IMR-90 (cell line): ENCODE results near the gene ZFP92. TPM values are rescaled to one million over a fixed set of nuclear protein-coding genes. Genes with fewer than 3 reads are reported as not detected.

ENCODE experiments used
- ATAC-seq: fragments of 200-7000 bp; cut with Tn5 transposase; 2 replicates; pipeline ENCODE4 v1.9.1; 2020; ENCODE audit warnings: low read depth, mild to moderate bottlenecking, moderate library complexity
- BruUV-seq: library from RNA; stranded (reverse); fragments of 400-500 nt; replicated peaks from 2 replicates; lab custom pipeline; 2021; lab: Mats Ljungman, UMichigan
- CTCF ChIA-PET: fragments of 300-600 bp; formaldehyde crosslinking; extraction: SDS; loops from one replicate; lab custom pipeline; 2021; ENCODE audit warnings: antibody characterized with exemption; lab: Yijun Ruan, JAX
- POLR2A ChIA-PET: fragments of 300-600 bp; sonication (Branson Sonifier 250); formaldehyde crosslinking; loops from one replicate; lab custom pipeline; 2022; ENCODE audit warnings: antibody characterized with exemption; ENCODE audit not compliant: unreplicated experiment; lab: Charles Lee
- DNase-seq: peaks from one replicate; pipeline ENCODE4 v3.0.0; 2013
- H2AFZ ChIP-seq: replicated peaks from 2 replicates; pipeline ENCODE3; 2013; ENCODE audit warnings: low read length, mild to moderate bottlenecking; ENCODE audit not compliant: poor library complexity
- H2AK5ac ChIP-seq: 2 replicates; pipeline ENCODE4 v1.6.1; 2013; ENCODE audit warnings: low read depth, low read length, inconsistent platforms
- H2AK9ac ChIP-seq: replicated peaks from 2 replicates; pipeline ENCODE3; 2013; ENCODE audit warnings: mild to moderate bottlenecking, low read depth, low read length, moderate library complexity; ENCODE audit not compliant: poor library complexity
- H2BK120ac ChIP-seq: 2 replicates; pipeline ENCODE4 v1.6.1; 2013; ENCODE audit warnings: low read depth, low read length, inconsistent platforms
- H2BK15ac ChIP-seq: 3 replicates; pipeline ENCODE4 v1.6.1; 2013; ENCODE audit warnings: low read depth, low read length, inconsistent platforms
- H2BK20ac ChIP-seq: 2 replicates; pipeline ENCODE4 v1.6.1; 2013; ENCODE audit warnings: low read depth, mild to moderate bottlenecking, inconsistent platforms, low read length, moderate library complexity
- H2BK5ac ChIP-seq: 2 replicates; pipeline ENCODE4 v1.6.1; 2013; ENCODE audit warnings: mild to moderate bottlenecking, low read depth, low read length, inconsistent platforms; ENCODE audit not compliant: poor library complexity, severe bottlenecking
- H3K14ac ChIP-seq: replicated peaks from 2 replicates; pipeline ENCODE4 v1.6.1; 2013; ENCODE audit warnings: low read depth, low read length, inconsistent platforms
- H3K18ac ChIP-seq: 2 replicates; pipeline ENCODE4 v1.6.1; 2013; ENCODE audit warnings: low read depth, low read length, control low read depth
- H3K23ac ChIP-seq: 2 replicates; pipeline ENCODE4 v1.6.1; 2013; ENCODE audit warnings: low read depth, low read length, inconsistent platforms
- H3K27ac ChIP-seq: 2 replicates; pipeline ENCODE4 v1.5.1; 2013; ENCODE audit warnings: mild to moderate bottlenecking, control low read depth, low read length; ENCODE audit not compliant: insufficient read depth
- H3K27me3 ChIP-seq: 2 replicates; pipeline ENCODE4 v1.6.1; 2013; ENCODE audit warnings: low read length; ENCODE audit not compliant: control insufficient read depth, insufficient read depth
- H3K36me3 ChIP-seq: 2 replicates; pipeline ENCODE4 v1.6.1; 2013; ENCODE audit warnings: low read length, mixed read lengths; ENCODE audit not compliant: control insufficient read depth, insufficient read depth
- H3K4ac ChIP-seq: 2 replicates; pipeline ENCODE4 v1.6.1; 2013; ENCODE audit warnings: low read depth, low read length, inconsistent platforms
- H3K4me1 ChIP-seq: 2 replicates; pipeline ENCODE4 v1.6.1; 2013; ENCODE audit warnings: low read length, mixed read lengths; ENCODE audit not compliant: control insufficient read depth, insufficient read depth
- H3K4me2 ChIP-seq: 2 replicates; pipeline ENCODE4 v1.6.1; 2013; ENCODE audit warnings: low read depth, mild to moderate bottlenecking, control low read depth, low read length, moderate library complexity
- H3K4me3 ChIP-seq: 2 replicates; pipeline ENCODE4 v1.5.1; 2013; ENCODE audit warnings: low read depth, mild to moderate bottlenecking, control low read depth, low read length, moderate library complexity; ENCODE audit not compliant: insufficient read depth
- H3K56ac ChIP-seq: 2 replicates; pipeline ENCODE4 v1.6.1; 2013; ENCODE audit warnings: low read length, inconsistent platforms; ENCODE audit not compliant: insufficient read depth; ENCODE audit errors: extremely low read depth
- H3K79me1 ChIP-seq, 2 experiments: 2 replicates each; pipeline ENCODE4 v1.6.1; 2013; ENCODE audit warnings: low read length in 2 of 2, inconsistent platforms in 1 of 2, low read depth in 1 of 2
- H3K9ac ChIP-seq: 2 replicates; pipeline ENCODE4 v1.6.1; 2013; ENCODE audit warnings: low read depth, low read length, control low read depth
- H3K9me1 ChIP-seq: 2 replicates; pipeline ENCODE4 v1.6.1; 2013; ENCODE audit warnings: low read length, inconsistent platforms; ENCODE audit not compliant: insufficient read depth
- H3K9me3 ChIP-seq: 2 replicates; pipeline ENCODE4 v1.6.1; 2013; ENCODE audit warnings: low read length; ENCODE audit not compliant: control insufficient read depth, insufficient read depth
- H4K20me1 ChIP-seq: 2 replicates; pipeline ENCODE4 v1.6.1; 2013; ENCODE audit warnings: low read length, inconsistent platforms; ENCODE audit not compliant: insufficient read depth
- H4K5ac ChIP-seq: 2 replicates; pipeline ENCODE4 v1.6.1; 2013; ENCODE audit warnings: mild to moderate bottlenecking, low read depth, low read length, control low read depth
- H4K8ac ChIP-seq, 2 experiments: 2 replicates each; pipeline ENCODE4 v1.6.1; 2013; ENCODE audit warnings: low read depth in 2 of 2, low read length in 2 of 2, control low read depth in 1 of 2, inconsistent platforms in 1 of 2
- H4K91ac ChIP-seq: 2 replicates; pipeline ENCODE4 v1.6.1; 2013; ENCODE audit warnings: low read depth, low read length, inconsistent platforms; ENCODE audit not compliant: insufficient read depth
- BHLHE40 ChIP-seq: fragments of 150-350 bp; IDR thresholded peaks from 2 replicates; pipeline ENCODE4 v1.6.1; 2016; ENCODE audit warnings: mild to moderate bottlenecking, low read depth, low read length
- CEBPB ChIP-seq: IDR thresholded peaks from 2 replicates; pipeline ENCODE4 v1.6.1; 2012; ENCODE audit warnings: low read depth, low read length, improper control_type of control experiment
- CHD1 ChIP-seq: IDR thresholded peaks from 2 replicates; pipeline ENCODE4 v1.6.1; 2012; ENCODE audit warnings: low read depth, low read length, improper control_type of control experiment
- CTCF ChIP-seq: conservative IDR thresholded peaks from 2 replicates; pipeline ENCODE4 v1.5.1; 2012; ENCODE audit warnings: mild to moderate bottlenecking, low read depth, low read length, improper control_type of control experiment
- FOS ChIP-seq: fragments of 150-350 bp; IDR thresholded peaks from 2 replicates; pipeline ENCODE4 v1.6.1; 2016; ENCODE audit warnings: low read depth, low read length
- MAFK ChIP-seq: IDR thresholded peaks from 2 replicates; pipeline ENCODE4 v1.6.1; 2012; ENCODE audit warnings: low read depth, low read length, improper control_type of control experiment
- MAZ ChIP-seq: IDR thresholded peaks from 2 replicates; pipeline ENCODE4 v1.6.1; 2012; ENCODE audit warnings: low read depth, mild to moderate bottlenecking, low read length, improper control_type of control experiment, moderate library complexity, borderline replicate concordance
- MXI1 ChIP-seq: IDR thresholded peaks from 2 replicates; pipeline ENCODE4 v1.6.1; 2012; ENCODE audit warnings: low read depth, mild to moderate bottlenecking, low read length, moderate library complexity, borderline replicate concordance
- NFE2L2 ChIP-seq: fragments of 150-350 bp; IDR thresholded peaks from 2 replicates; pipeline ENCODE4 v1.6.1; 2016; ENCODE audit warnings: low read depth, mild to moderate bottlenecking, low read length
- POLR2A ChIP-seq: IDR thresholded peaks from 2 replicates; pipeline ENCODE4 v1.6.1; 2012; ENCODE audit warnings: mild to moderate bottlenecking, low read depth, low read length
- RAD21 ChIP-seq: IDR thresholded peaks from 2 replicates; pipeline ENCODE4 v1.6.1; 2012; ENCODE audit warnings: low read length, improper control_type of control experiment
- RCOR1 ChIP-seq: IDR thresholded peaks from 2 replicates; pipeline ENCODE4 v1.6.1; 2012; ENCODE audit warnings: mild to moderate bottlenecking, low read length, improper control_type of control experiment; ENCODE audit not compliant: insufficient replicate concordance
- RFX5 ChIP-seq: IDR thresholded peaks from 2 replicates; pipeline ENCODE4 v1.8.0; 2012; ENCODE audit warnings: low read depth, mild to moderate bottlenecking, low read length, moderate library complexity
- SMC3 ChIP-seq: fragments of 150-350 bp; IDR thresholded peaks from 2 replicates; pipeline ENCODE4 v1.6.1; 2016; ENCODE audit warnings: low read depth, mild to moderate bottlenecking, antibody characterized with exemption, low read length, moderate library complexity
- WGBS, 2 experiments: methylation state at CpG; one replicate each; pipeline versions ENCODE4 v1.1.5 to v1.1.7; 2013; ENCODE audit warnings: missing lambda C conversion rate in 2 of 2; ENCODE audit not compliant: insufficient read length in 1 of 2; ENCODE audit errors: extremely low coverage in 2 of 2; 5-methylcytosine and 5-hydroxymethylcytosine counted together
- dilution Hi-C: fragments of 300-500 bp; cut with HindIII; formaldehyde crosslinking; loops from one replicate; pipeline ENCODE4 v1.14.3; 2018; ENCODE audit warnings: low sequenced_read_pairs; ENCODE audit not compliant: unreplicated experiment
- in situ Hi-C: fragments of 300-500 bp; cut with MboI; formaldehyde crosslinking; loops from 3 replicates; pipeline ENCODE4 v1.14.3; 2019; ENCODE audit warnings: low sequenced_read_pairs, inconsistent platforms, mixed read lengths
- intact Hi-C: fragments of 100-400 bp; cut with micrococcal nuclease; formaldehyde crosslinking; loops from 2 replicates; pipeline ENCODE4 v1.10.0; 2022
- polyA plus RNA-seq, 3 experiments: library from polyadenylated mRNA; depleted of rRNA; stranded (reverse); fragments of >200 nt; gene quantifications; 2 replicates each; pipeline ENCODE4 v1.2.3, GENCODE V29; 2012; ENCODE audit warnings: low replicate concordance in 1 of 3
- total RNA-seq: library from RNA; depleted of rRNA; stranded (reverse); fragments of >200 nt; gene quantifications from 2 replicates; pipeline ENCODE4 v1.2.3, GENCODE V29; 2012
- TF ChIP-seq, protein P1 (sequence below): fragments of 150-350 bp; IDR thresholded peaks from 2 replicates; pipeline ENCODE4 v1.6.1; 2017; ENCODE audit warnings: mild to moderate bottlenecking, antibody characterized with exemption, low read length, low read depth
- TF ChIP-seq, protein P2 (sequence below): fragments of 150-350 bp; IDR thresholded peaks from 2 replicates; pipeline ENCODE4 v1.6.1; 2016; ENCODE audit warnings: low read depth, mild to moderate bottlenecking, low read length, moderate library complexity, borderline replicate concordance

ZFP92 gene
- total and polyA plus RNA-seq, 2 of the 4 experiments (the other 2 are of a cell fraction) = under 0.01 to 0.03 TPM

- no peak overlapping the region for H2AFZ ChIP-seq
- 67% methylated on average over 1 of the region's 3 CpGs; no CpG with 5 or more reads in 1 of the 2 experiments for WGBS, 2 experiments
- H3K27ac ChIP-seq = no peak overlapping the region
- no peak overlapping the region for H3K14ac ChIP-seq
- H4K91ac ChIP-seq = no peak overlapping the region
- ChIA-PET CTCF (no interaction called here), POLR2A (no interaction called here)
- H2BK5ac ChIP-seq = no peak overlapping the region
- intact Hi-C loops = no loop called here
- H3K79me1 ChIP-seq = no peaks in the 10 kb centered on the region
- H3K9me1 ChIP-seq = no peaks in the 10 kb centered on the region
- no peak overlapping the region for H4K8ac ChIP-seq
- no peak overlapping the region for H3K56ac ChIP-seq
- H4K20me1 ChIP-seq = no peaks in the 10 kb centered on the region
- H3K18ac ChIP-seq = no peak overlapping the region
- no peak overlapping the region for H2BK20ac ChIP-seq
- no peaks in the 10 kb centered on the region for H3K4me1 ChIP-seq
- no peak for DNase-seq
- BruUV-seq = no TSS peak
- in situ Hi-C loops = loop anchor here (25.0 kb wide), 1 partner anchor 220 kb away; the partner anchor contains the start of gene MAGEA1
- no peak overlapping the region for H2BK15ac ChIP-seq
- no peaks in the 10 kb centered on the region; the same call in 1 of the 2 replicates for H3K9me3 ChIP-seq
- no peak overlapping the region for H3K23ac ChIP-seq
- no peaks in the 10 kb centered on the region for H3K36me3 ChIP-seq
- H3K9ac ChIP-seq = no peak overlapping the region
- peaks cover 8% of the 10 kb centered on the region for H3K27me3 ChIP-seq
- H2BK120ac ChIP-seq = no peak overlapping the region
- no peak overlapping the region for H2AK5ac ChIP-seq
- TF ChIP-seq MXI1 (no peak), RCOR1 (no peak), CHD1 (no peak), BHLHE40 (no peak), RAD21 (no peak), MAFK (no peak), CEBPB (no peak), FOS (no peak), SMC3 (no peak), CTCF (no peak), POLR2A (no peak), NFE2L2 (no peak), MAZ (no peak), RFX5 (no peak)
- TF ChIP-seq, protein P1, sequence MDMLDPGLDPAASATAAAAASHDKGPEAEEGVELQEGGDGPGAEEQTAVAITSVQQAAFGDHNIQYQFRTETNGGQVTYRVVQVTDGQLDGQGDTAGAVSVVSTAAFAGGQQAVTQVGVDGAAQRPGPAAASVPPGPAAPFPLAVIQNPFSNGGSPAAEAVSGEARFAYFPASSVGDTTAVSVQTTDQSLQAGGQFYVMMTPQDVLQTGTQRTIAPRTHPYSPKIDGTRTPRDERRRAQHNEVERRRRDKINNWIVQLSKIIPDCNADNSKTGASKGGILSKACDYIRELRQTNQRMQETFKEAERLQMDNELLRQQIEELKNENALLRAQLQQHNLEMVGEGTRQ = no peak
- TF ChIP-seq, protein P2, sequence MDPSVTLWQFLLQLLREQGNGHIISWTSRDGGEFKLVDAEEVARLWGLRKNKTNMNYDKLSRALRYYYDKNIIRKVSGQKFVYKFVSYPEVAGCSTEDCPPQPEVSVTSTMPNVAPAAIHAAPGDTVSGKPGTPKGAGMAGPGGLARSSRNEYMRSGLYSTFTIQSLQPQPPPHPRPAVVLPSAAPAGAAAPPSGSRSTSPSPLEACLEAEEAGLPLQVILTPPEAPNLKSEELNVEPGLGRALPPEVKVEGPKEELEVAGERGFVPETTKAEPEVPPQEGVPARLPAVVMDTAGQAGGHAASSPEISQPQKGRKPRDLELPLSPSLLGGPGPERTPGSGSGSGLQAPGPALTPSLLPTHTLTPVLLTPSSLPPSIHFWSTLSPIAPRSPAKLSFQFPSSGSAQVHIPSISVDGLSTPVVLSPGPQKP = no peak
- H3K4ac ChIP-seq = no peak overlapping the region
- dilution Hi-C loops = no loop called here
- H3K4me2 ChIP-seq = no peak overlapping the region
- no peak overlapping the region for H3K4me3 ChIP-seq
- ATAC-seq = no peak
- no peak overlapping the region for H2AK9ac ChIP-seq
- no peak overlapping the region for H4K5ac ChIP-seq
These were observed 3.5 kb upstream of the ZFP92 start for GRCh38 chrX:153407736-153408135.
